ENCODE data around the gene CXCL16.

The CXCL16 gene

GRCh38 chr17:4786106-4786511 is 46.4 kb upstream of the CXCL16 start, which contains the start of gene VMO1:
Gene VMO1 (minus strand): TSS chr17:4786364. CDS start chr17:4786352, 12 bp downstream.
- no peak within 1 kb of the TSS for H3K9ac ChIP-seq
- H2AFZ ChIP-seq (ENCODE audit: low read depth), result no peak within 1 kb of the TSS
- no peak within 1 kb of the TSS for H3K4me3 ChIP-seq (IDR thresholded peaks at IDR 0.05; ENCODE audit: insufficient read depth, low read depth, low read length)
- no peaks in the 10 kb centered on the region for H3K4me1 ChIP-seq (ENCODE audit: low read depth, poor library complexity, severe bottlenecking)
- no peak for TF ChIP-seq CTCF (conservative IDR thresholded peaks at IDR 0.05; ENCODE audit: low read depth, low read length)
- H3K27ac ChIP-seq, result no peak within 1 kb of the TSS
- no peaks in the 10 kb centered on the region for H3K27me3 ChIP-seq (ENCODE audit: insufficient read depth, low read depth)
- H4K20me1 ChIP-seq (ENCODE audit: insufficient read depth), result no peaks in the 10 kb centered on the region
- no peak within 1 kb of the TSS for H3K4me2 ChIP-seq
- no peaks in the 10 kb centered on the region for H3K36me3 ChIP-seq (ENCODE audit: insufficient read depth)
- no peaks in the 10 kb centered on the region for H3K79me2 ChIP-seq (ENCODE audit: insufficient read depth, low read depth)

GRCh38 chr17:4785311-4786105 is 45.8 kb upstream of the CXCL16 start:
- no peaks in the 10 kb centered on the region for H3K27me3 ChIP-seq (ENCODE audit: insufficient read depth, low read depth)
- no peak for TF ChIP-seq CTCF (conservative IDR thresholded peaks at IDR 0.05; ENCODE audit: low read depth, low read length)
- no peaks in the 10 kb centered on the region for H3K4me1 ChIP-seq (ENCODE audit: low read depth, poor library complexity, severe bottlenecking)
- no peak overlapping the region for H3K4me3 ChIP-seq (IDR thresholded peaks at IDR 0.05; ENCODE audit: insufficient read depth, low read depth, low read length)
- no peaks in the 10 kb centered on the region for H4K20me1 ChIP-seq (ENCODE audit: insufficient read depth)
- no peak overlapping the region for H2AFZ ChIP-seq (ENCODE audit: low read depth)
- no peak overlapping the region for H3K27ac ChIP-seq
- H3K36me3 ChIP-seq (ENCODE audit: insufficient read depth), result no peaks in the 10 kb centered on the region
- H3K79me2 ChIP-seq (ENCODE audit: insufficient read depth, low read depth), result no peaks in the 10 kb centered on the region
- H3K9ac ChIP-seq, result no peak overlapping the region
- H3K4me2 ChIP-seq, result no peak overlapping the region

- no peak overlapping the region for H3K9ac ChIP-seq
- TF ChIP-seq CTCF (conservative IDR thresholded peaks at IDR 0.05; ENCODE audit: low read depth, low read length), result no peak
- no peaks in the 10 kb centered on the region for H3K4me1 ChIP-seq (ENCODE audit: low read depth, poor library complexity, severe bottlenecking)
- no peaks in the 10 kb centered on the region for H3K79me2 ChIP-seq (ENCODE audit: insufficient read depth, low read depth)
- H3K27ac ChIP-seq, result no peak overlapping the region
- no peak overlapping the region for H3K4me3 ChIP-seq (IDR thresholded peaks at IDR 0.05; ENCODE audit: insufficient read depth, low read depth, low read length)
- H3K4me2 ChIP-seq, result no peak overlapping the region
- H3K36me3 ChIP-seq (ENCODE audit: insufficient read depth), result no peaks in the 10 kb centered on the region
- H3K27me3 ChIP-seq (ENCODE audit: insufficient read depth, low read depth), result no peaks in the 10 kb centered on the region
- H2AFZ ChIP-seq (ENCODE audit: low read depth), result no peak overlapping the region
- no peaks in the 10 kb centered on the region for H4K20me1 ChIP-seq (ENCODE audit: insufficient read depth)
These were observed 42.9 kb upstream of the CXCL16 start for GRCh38 chr17:4782652-4783051.

- TF ChIP-seq CTCF (conservative IDR thresholded peaks at IDR 0.05; ENCODE audit: low read depth, low read length), result no peak
- Histone ChIP-seq H3K79me2 (ENCODE audit: insufficient read depth, low read depth) (no peaks in the 10 kb centered on the region), H2AFZ (ENCODE audit: low read depth) (no peak overlapping the region), H4K20me1 (ENCODE audit: insufficient read depth) (no peaks in the 10 kb centered on the region), H3K4me1 (ENCODE audit: low read depth, poor library complexity, severe bottlenecking) (no peaks in the 10 kb centered on the region), H3K4me2 (no peak overlapping the region), H3K4me3 (IDR thresholded peaks at IDR 0.05; ENCODE audit: insufficient read depth, low read depth, low read length) (no peak overlapping the region), H3K36me3 (ENCODE audit: insufficient read depth) (no peaks in the 10 kb centered on the region), H3K27me3 (ENCODE audit: insufficient read depth, low read depth) (no peaks in the 10 kb centered on the region), H3K9ac (no peak overlapping the region), H3K27ac (no peak overlapping the region)
These were observed 40.7 kb upstream of the CXCL16 start for GRCh38 chr17:4780325-4780955.

Measured in KMS-11 (cell line).